ENCODE data around the gene HOOK2. TPM values are rescaled to one million over a fixed set of nuclear protein-coding genes. Genes with fewer than 3 reads are reported as not detected.
"Not testable (repeated sequence)": the region's sequence is repeated elsewhere in the genome, so short reads cannot be mapped to it uniquely, and the experiment has no call there.

Gene HOOK2
- total RNA-seq, 2 experiments from 2014 or later, result 20.2 to 22.2 TPM

DNA sequence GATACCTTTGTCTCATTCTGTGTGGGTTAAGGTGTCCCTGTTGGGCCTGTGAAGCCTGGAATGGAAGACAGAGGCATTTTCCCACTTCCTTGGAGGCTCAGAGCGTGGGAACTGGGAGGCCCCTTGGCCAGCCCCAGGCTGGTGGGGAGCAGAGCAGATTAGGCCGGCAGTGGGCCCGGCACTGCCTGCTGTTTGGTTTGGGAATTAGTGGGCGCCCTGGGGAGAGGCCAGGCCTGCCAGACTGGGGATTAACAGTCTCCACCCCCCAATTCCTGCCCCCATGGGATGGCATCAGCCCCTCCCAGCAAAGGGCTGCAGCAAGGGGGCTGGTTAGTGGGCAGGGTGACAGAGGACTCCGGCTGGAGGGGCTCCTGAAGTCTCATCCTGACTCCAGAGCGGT lies 26.9 kb downstream of the HOOK2 start:
- Mint-ChIP-seq H3K4me3 (no peak overlapping the region), H3K27me3 (peaks cover 7% of the 10 kb centered on the region), H3K9me3 (peaks cover 7% of the 10 kb centered on the region), H3K4me1 (ENCODE audit: low read depth) (peaks cover 4% of the 10 kb centered on the region), H3K36me3 (peaks cover 25% of the 10 kb centered on the region), H3K27ac (no peak overlapping the region)
- CTCF ChIA-PET, result interaction anchor here (1.1 to 5.8 kb wide), 2 partner anchors 8 to 18 kb away, joined by 4 to 40 read pairs; no protein-coding TSS in a partner anchor
- POLR2A ChIA-PET, result interaction anchor here (0.5 kb wide), 1 partner anchor 131 kb away, joined by 5 read pairs; no protein-coding TSS in a partner anchor
- DNase-seq, result no peak
- intact Hi-C loops (cut with micrococcal nuclease), result no loop called here

DNA sequence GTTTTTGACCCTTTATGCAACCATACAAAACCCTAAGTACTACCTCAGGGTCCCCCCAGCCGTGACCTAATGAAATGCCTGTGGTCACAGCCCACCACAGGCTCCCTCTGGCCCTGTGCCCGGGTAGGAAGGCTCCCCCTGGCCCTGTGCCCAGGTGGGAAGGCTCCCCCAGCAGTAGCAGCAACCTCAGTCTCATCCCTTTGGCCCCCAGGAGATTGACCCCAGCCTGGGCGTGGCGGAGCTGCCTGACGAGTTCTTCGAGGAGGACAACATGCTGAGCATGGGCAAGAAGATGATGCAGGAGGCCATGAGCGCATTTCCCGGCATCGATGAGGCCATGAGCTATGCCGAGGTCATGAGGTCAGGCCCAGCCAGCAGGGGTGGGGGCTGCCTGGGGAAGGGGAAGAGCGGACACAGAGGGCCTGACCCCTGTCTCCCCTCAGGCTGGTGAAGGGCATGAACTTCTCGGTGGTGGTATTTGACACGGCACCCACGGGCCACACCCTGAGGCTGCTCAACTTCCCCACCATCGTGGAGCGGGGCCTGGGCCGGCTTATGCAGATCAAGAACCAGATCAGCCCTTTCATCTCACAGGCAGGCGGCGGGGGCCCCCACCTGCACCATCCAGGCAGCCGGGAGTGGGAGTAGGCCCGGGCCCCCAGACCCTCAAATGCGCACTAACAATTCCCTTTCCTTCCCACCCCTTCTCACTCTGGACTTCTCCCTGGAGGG lies 30.0 kb downstream of the HOOK2 start:
- Mint-ChIP-seq H3K36me3 (peaks cover 36% of the 10 kb centered on the region), H3K4me3 (no peak overlapping the region), H3K4me1 (ENCODE audit: low read depth) (peaks cover 4% of the 10 kb centered on the region), H3K27me3 (no peaks in the 10 kb centered on the region), H3K27ac (no peak overlapping the region), H3K9me3 (peaks cover 7% of the 10 kb centered on the region)
- ChIA-PET POLR2A (no interaction called here), CTCF (interaction anchor here (0.6 to 5.8 kb wide), 3 partner anchors 11 to 19 kb away, joined by 3 to 40 read pairs (median 4); no protein-coding TSS in a partner anchor)
- DNase-seq, result no peak
- intact Hi-C loops (cut with micrococcal nuclease), result no loop called here

DNA sequence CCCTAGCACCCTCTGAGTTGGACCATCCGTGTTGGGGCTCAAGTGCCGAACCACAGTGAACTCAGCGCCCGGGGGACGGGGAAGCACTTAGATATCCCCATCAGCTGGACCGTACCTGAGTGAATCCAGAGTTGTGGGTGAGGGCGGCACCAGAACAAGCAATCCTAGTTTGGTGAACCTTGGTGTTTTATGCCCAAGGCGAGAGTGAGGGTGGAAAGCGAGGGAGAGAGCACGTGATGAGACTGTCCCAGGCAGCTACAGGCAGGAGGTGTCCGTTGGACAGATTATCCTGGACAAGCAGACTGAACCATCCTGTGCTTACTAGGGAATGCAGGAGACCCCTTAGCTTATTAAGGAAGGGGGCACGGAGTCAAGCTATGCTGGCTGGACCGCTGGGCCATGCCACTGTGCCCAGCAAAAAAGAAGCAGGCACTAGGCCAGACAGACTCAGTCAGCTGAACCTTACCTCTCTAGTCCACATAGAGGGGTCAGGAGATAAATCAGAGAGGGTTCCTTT lies 37.5 kb downstream of the HOOK2 start:
- H3K36me3 Mint-ChIP-seq, result peaks cover 29% of the 10 kb centered on the region
- no peaks in the 10 kb centered on the region for H3K9me3 Mint-ChIP-seq
- DNase-seq, result no peak
- H3K27me3 Mint-ChIP-seq, result no peaks in the 10 kb centered on the region
- CTCF ChIA-PET, result interaction anchor here (1.0 to 8.5 kb wide), 7 partner anchors 14 to 59 kb away, joined by 3 to 116 read pairs (median 4); partner anchors contain the start of gene TNPO2
- POLR2A ChIA-PET, result interaction anchor here (0.8 to 2.3 kb wide), 3 partner anchors 14 to 41 kb away, joined by 3 to 16 read pairs (median 4); partner anchors contain the start of genes FBXW9 and TNPO2
- H3K4me1 Mint-ChIP-seq (ENCODE audit: low read depth), result peaks cover 28% of the 10 kb centered on the region
- intact Hi-C loops (cut with micrococcal nuclease), result loop anchor here (1.0 to 5.0 kb wide), 3 partner anchors 16 to 199 kb away; partner anchors contain the start of genes CALR and JUNB
- H3K27ac Mint-ChIP-seq, result no peak overlapping the region
- peak overlapping the region; percentile 100 for H3K4me3 Mint-ChIP-seq

DNA sequence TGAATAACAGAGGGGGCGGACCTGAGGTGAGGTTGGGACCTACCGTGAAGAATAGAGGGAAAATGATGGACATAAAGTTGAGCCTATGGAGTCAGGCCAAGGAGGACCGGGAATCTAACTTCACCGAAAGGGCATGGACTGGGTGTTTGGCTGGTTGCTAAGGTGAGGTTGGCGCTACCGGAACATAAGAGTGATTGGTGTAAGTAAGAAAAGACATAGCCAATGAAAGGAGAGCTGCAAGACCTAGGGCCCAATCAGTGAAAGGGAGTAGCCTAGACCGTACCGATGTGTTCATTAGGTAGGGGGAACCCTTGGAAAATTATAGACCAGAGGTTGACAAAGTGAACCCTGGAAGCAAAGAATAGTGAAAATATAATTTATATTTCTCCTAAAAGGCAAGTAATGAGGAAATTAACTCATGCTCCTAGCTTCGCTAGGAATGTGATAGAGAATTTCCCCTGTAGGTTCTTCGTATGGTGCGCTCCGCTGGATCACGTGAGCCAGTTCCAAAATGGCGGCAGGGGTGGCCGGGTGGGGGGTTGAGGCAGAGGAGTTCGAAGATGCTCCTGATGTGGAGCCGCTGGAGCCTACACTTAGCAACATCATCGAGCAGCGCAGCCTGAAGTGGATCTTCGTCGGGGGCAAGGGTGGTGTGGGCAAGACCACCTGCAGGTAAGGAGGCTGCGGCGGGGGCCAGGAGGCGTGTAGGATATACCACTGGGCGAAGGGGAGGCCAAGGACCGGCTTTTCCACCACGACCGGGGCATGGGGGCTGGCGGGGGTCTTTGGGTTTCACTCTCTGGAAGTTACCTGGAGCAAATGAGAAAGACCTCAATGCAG lies 38.1 kb downstream of the HOOK2 start, which contains the start of gene GET3:
Gene GET3, plus strand, starts transcription at position 503 of the 840 bp plus-strand sequence. Its CDS starts 9 bp downstream, at position 512.
- H3K27ac Mint-ChIP-seq, result peak within 1 kb of the TSS; percentile 93
- H3K4me3 Mint-ChIP-seq, result peak within 1 kb of the TSS; percentile 100
- POLR2A ChIA-PET, result interaction anchor here (0.7 to 2.3 kb wide), 4 partner anchors 14 to 55 kb away, joined by 3 to 16 read pairs (median 4); partner anchors contain the start of genes FBXW9, JUNB and TNPO2
- no peaks in the 10 kb centered on the region for H3K27me3 Mint-ChIP-seq
- no peaks in the 10 kb centered on the region for H3K9me3 Mint-ChIP-seq
- CTCF ChIA-PET, result interaction anchor here (0.6 to 8.5 kb wide), 9 partner anchors 14 to 148 kb away, joined by 3 to 116 read pairs (median 3); partner anchors contain the start of genes PRDX2, THSD8 and TNPO2
- intact Hi-C loops (cut with micrococcal nuclease), result loop anchor here (1.0 to 5.0 kb wide), 3 partner anchors 15 to 200 kb away; partner anchors contain the start of genes CALR and JUNB
- peaks cover 28% of the 10 kb centered on the region for H3K36me3 Mint-ChIP-seq
- H3K4me1 Mint-ChIP-seq (ENCODE audit: low read depth), result peaks cover 33% of the 10 kb centered on the region
- DNase-seq, result peak; percentile 88

DNA sequence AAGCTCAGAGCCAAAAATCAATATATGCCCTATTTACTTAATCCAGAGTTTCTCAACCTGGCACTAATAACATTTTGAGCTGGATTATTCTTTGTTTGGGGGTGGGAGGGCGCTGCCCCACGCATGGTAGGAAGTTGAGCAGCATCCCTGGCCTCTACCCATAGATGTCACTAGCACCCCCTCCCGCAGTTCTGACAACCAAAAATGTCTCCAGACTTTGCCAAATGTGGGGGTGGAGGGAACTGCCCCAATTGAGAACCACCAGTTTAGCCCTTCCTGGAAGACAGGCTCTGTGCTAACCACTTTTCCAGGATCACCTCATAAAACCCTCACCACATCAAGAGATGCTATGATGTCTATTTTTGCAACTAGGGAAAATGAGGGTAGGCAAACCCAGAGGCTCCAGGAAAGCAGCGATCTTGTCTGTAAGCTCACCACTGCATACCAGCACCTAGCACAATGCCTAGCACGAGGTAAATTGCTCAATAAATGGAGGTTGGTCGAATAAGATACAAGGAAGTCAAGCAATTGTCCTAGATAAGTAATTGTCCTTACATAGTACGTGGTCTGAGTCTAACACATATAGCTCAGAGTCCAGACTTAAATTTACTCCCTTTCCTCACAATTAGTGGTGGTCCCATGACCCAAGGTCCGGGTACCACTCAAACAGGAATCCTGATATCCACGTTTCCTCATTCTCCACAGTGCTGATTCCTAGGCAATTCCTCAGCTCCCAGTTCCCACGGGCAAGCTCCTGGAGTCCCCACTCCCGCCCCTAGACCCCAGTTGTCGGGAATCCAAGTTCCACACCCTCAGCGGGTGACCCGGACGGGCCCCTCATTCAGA lies 41.8 kb downstream of the HOOK2 start:
- POLR2A ChIA-PET, result interaction anchor here (0.6 to 3.6 kb wide), 10 partner anchors 9 to 1128 kb away, joined by 3 to 73 read pairs (median 4); partner anchors contain the start of genes DHPS, FBXW9, GCDH and JUNB
- Mint-ChIP-seq H3K27ac (peak overlapping the region; percentile 96), H3K4me3 (peak overlapping the region; percentile 94)

DNA sequence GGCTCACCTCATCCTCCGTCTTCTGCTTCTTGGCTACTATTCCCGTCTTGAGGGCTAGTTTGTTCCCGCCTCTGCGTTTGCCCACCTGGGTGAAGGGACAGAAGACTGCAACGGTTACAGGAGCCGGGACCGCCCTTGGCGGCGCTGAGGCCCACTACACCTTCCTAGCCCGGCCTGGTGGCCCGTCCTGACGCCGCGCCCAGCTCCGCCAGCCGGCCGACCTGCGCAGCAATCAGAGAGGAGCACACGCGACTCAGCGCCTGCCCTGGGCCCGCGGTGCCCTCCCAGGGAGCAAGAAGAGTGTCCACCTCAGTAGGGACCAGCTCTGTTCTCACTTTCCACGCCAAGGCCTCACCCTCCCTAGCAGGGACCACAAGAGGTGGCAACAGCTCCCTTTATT lies 44.0 kb downstream of the HOOK2 start:
- CTCF ChIA-PET, result interaction anchor here (0.7 to 3.1 kb wide), 5 partner anchors 9 to 35 kb away, joined by 3 to 44 read pairs (median 5); partner anchors contain the start of gene TNPO2

More for the DNA sequence above, 41.8 kb downstream of the HOOK2 start:
- intact Hi-C loops (cut with micrococcal nuclease), result loop anchor here (1.0 kb wide), 1 partner anchor 10 kb away; the partner anchor contains the start of gene TNPO2
- CTCF ChIA-PET, result interaction anchor here (0.8 to 8.5 kb wide), 14 partner anchors 12 to 186 kb away, joined by 3 to 116 read pairs (median 6); partner anchors contain the start of genes FBXW9, JUNB, PRDX2 and RNASEH2A
- peak; percentile 78 for DNase-seq
- Mint-ChIP-seq H3K27me3 (no peaks in the 10 kb centered on the region), H3K4me1 (ENCODE audit: low read depth) (peaks cover 44% of the 10 kb centered on the region), H3K36me3 (peaks cover 36% of the 10 kb centered on the region), H3K9me3 (no peaks in the 10 kb centered on the region)

DNA sequence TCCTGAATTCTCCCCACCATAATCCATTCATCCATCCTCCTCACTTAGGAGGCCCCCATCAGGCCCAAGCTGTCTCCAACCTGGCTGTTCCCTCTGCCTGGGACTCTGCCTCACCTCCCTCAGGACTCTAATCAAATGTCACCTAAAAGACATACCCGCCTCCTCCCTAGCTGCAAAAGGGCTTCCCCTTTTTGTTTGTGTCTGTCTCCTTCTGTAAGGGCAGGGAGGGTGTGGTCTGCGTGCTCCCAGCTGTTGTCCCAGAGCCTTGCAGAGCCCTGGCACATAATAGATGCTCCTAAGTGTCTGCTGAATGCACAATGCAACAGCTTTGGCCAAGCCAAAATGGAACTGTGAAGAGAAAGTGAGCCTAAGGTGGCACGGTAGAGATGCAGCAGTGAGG lies 45.3 kb downstream of the HOOK2 start:
- H3K4me1 Mint-ChIP-seq (ENCODE audit: low read depth), result peaks cover 32% of the 10 kb centered on the region
- intact Hi-C loops (cut with micrococcal nuclease), result no loop called here
- H3K27ac Mint-ChIP-seq, result no peak overlapping the region
- H3K4me3 Mint-ChIP-seq, result no peak overlapping the region
- CTCF ChIA-PET, result interaction anchor here (2.1 kb wide), 1 partner anchor 28 kb away, joined by 5 read pairs; no protein-coding TSS in a partner anchor
- H3K36me3 Mint-ChIP-seq, result peaks cover 46% of the 10 kb centered on the region
- no peak for DNase-seq
- POLR2A ChIA-PET, result no interaction called here
- no peaks in the 10 kb centered on the region for H3K27me3 Mint-ChIP-seq
- H3K9me3 Mint-ChIP-seq, result no peaks in the 10 kb centered on the region

More for the DNA sequence above, 44.0 kb downstream of the HOOK2 start:
- peaks cover 46% of the 10 kb centered on the region for H3K36me3 Mint-ChIP-seq
- H3K27ac Mint-ChIP-seq, result no peak overlapping the region
- H3K4me1 Mint-ChIP-seq (ENCODE audit: low read depth), result peaks cover 35% of the 10 kb centered on the region
- H3K27me3 Mint-ChIP-seq, result no peaks in the 10 kb centered on the region
- no peak overlapping the region for H3K4me3 Mint-ChIP-seq
- H3K9me3 Mint-ChIP-seq, result no peaks in the 10 kb centered on the region
- POLR2A ChIA-PET, result interaction anchor here (1.1 kb wide), 1 partner anchor 9 kb away, joined by 6 read pairs; no protein-coding TSS in a partner anchor
- DNase-seq, result no peak
- intact Hi-C loops (cut with micrococcal nuclease), result no loop called here

DNA sequence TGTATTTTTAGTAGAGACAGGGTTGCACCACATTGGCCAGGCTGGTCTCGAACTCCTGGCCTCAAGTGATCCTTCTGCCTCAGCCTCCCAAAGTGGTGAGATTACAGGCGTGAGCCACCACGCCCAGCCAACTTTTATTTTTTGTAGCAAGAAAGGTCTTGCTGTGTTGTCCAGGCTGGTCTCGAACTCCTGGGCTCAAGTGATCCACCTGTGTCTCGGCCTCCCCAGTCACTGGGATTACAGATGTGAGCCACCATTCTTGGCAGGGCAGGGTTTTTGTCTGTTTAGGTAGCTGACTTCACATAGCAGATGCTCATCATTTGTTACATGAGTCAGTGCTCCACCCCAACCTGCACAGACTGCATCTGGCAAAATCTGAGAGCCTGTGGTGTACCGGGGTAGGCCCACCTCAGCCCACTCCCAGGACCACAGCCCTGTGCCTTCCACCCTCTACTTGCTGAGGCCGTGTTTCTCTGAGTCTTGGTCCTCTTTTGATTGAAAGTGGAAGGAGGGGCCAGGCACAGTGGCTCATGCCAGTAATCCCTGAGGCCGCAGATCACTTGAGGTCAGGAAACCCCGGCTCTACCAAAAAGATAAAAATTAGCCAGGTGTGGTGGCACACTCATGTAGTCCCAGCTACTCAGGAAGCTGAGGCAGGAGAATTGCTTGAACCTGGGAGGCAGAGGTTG lies 47.5 kb downstream of the HOOK2 start:
- intact Hi-C loops (cut with micrococcal nuclease), result no loop called here
- H3K4me3 Mint-ChIP-seq, result no peak overlapping the region
- H3K27ac Mint-ChIP-seq, result no peak overlapping the region
- H3K9me3 Mint-ChIP-seq, result no peaks in the 10 kb centered on the region
- peaks cover 40% of the 10 kb centered on the region for H3K36me3 Mint-ChIP-seq
- no peak for DNase-seq
- H3K4me1 Mint-ChIP-seq (ENCODE audit: low read depth), result peaks cover 30% of the 10 kb centered on the region
- POLR2A ChIA-PET, result no interaction called here
- CTCF ChIA-PET, result interaction anchor here (2.1 kb wide), 1 partner anchor 30 kb away, joined by 5 read pairs; no protein-coding TSS in a partner anchor
- no peaks in the 10 kb centered on the region for H3K27me3 Mint-ChIP-seq

DNA sequence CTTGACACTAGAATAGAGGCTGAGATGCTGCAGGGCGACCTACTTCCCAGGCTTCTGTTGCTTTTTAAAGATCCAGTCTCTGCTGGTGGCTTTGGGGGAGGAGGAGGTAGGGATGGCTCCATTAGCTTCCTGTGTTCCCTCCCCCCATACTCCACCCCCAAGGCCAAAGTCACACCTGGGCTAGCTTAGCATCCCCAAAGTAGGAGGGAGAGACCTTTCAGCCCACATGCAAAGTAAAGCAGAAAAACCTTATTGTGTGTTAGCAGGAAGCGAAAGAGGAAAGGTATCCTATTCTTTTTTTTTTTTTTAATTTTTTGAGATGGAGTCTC lies 48.4 kb downstream of the HOOK2 start:
- Mint-ChIP-seq H3K36me3 (peaks cover 39% of the 10 kb centered on the region), H3K9me3 (no peaks in the 10 kb centered on the region), H3K27ac (no peak overlapping the region), H3K27me3 (no peaks in the 10 kb centered on the region), H3K4me3 (no peak overlapping the region), H3K4me1 (ENCODE audit: low read depth) (peaks cover 22% of the 10 kb centered on the region)
- ChIA-PET CTCF (interaction anchor here (1.1 kb wide), 1 partner anchor 33 kb away, joined by 3 read pairs; no protein-coding TSS in a partner anchor), POLR2A (interaction anchor here (0.6 kb wide), 1 partner anchor 35 kb away, joined by 5 read pairs; no protein-coding TSS in a partner anchor)
- no peak for DNase-seq
- intact Hi-C loops (cut with micrococcal nuclease), result no loop called here

DNA sequence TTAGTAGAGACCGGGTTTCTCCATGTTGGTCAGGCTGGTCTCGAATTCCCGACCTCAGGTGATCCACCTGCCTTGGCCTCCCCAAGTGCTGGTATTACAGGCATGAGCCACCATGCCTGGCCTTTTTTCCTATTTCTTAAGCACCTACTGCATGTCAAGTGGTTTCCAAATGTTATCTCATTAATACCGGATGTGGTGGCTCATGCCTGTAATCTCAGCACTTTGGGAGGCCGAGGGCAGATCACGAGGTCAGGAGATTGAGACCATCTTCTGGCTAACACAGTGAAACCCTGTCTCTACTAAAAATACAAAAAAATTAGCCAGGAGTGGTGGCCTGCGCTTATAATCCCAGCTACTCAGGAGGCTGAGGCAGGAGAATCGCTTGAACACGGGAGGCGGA lies 49.7 kb downstream of the HOOK2 start:
- H3K36me3 Mint-ChIP-seq, result peaks cover 43% of the 10 kb centered on the region
- intact Hi-C loops (cut with micrococcal nuclease); H3K27ac Mint-ChIP-seq; H3K27me3 Mint-ChIP-seq; DNase-seq; H3K9me3 Mint-ChIP-seq; H3K4me3 Mint-ChIP-seq; POLR2A ChIA-PET: not testable (repeated sequence)
- CTCF ChIA-PET, result interaction anchor here (0.8 kb wide), 1 partner anchor 38 kb away, joined by 3 read pairs; no protein-coding TSS in a partner anchor
- peaks cover 22% of the 10 kb centered on the region for H3K4me1 Mint-ChIP-seq (ENCODE audit: low read depth)
